H1 (cell line): ENCODE measurements around the gene ACTR1B. TPM values are rescaled to one million over a fixed set of nuclear protein-coding genes. Genes with fewer than 3 reads are reported as not detected.

Experiments used
- CEBPB ChIP-seq: IDR thresholded peaks from 2 replicates; pipeline ENCODE4 v1.6.1; 2012; ENCODE audit warnings: low read depth, low read length
- RXRA ChIP-seq: IDR thresholded peaks from 2 replicates; pipeline ENCODE4 v1.6.1; 2011; ENCODE audit warnings: low read depth, mild to moderate bottlenecking, low read length, moderate library complexity; ENCODE audit not compliant: insufficient read depth
- SAP30 ChIP-seq: fragments of 300-600 bp; sonication (generic); IDR thresholded peaks from 2 replicates; pipeline ENCODE4 v1.7.1; 2012; ENCODE audit warnings: low read length, moderate library complexity, mild to moderate bottlenecking, inconsistent platforms; ENCODE audit not compliant: insufficient read depth, insufficient replicate concordance
- TAF1 ChIP-seq: IDR thresholded peaks from 2 replicates; pipeline ENCODE4 v1.6.1; 2011; ENCODE audit warnings: mild to moderate bottlenecking, low read depth, low read length
- polyA plus RNA-seq, 7 experiments: library from polyadenylated mRNA; depleted of rRNA in 3 of 7; stranded (reverse) in 5 of 7; unstranded in 2 of 7; fragments of >200 nt in 5 of 7; fragments of 200-250 nt in 2 of 7; gene quantifications; 1 replicate in 5 of 7; 2 replicates in 1 of 7; 4 replicates in 1 of 7; pipeline versions ENCODE4 v1.2.1 to v1.2.3, GENCODE V29; 2011 to 2013; ENCODE audit warnings: missing spikeins in 2 of 7, mixed read lengths in 2 of 7
- total RNA-seq: library from RNA; stranded (reverse); fragmentation: NEBNext Ultra II Directional; extraction: Animal tissue kit (Norgen Biotek cat#: 25700); gene quantifications from 2 replicates; pipeline ENCODE4 v1.2.1, GENCODE V29; 2021
- TF ChIP-seq, protein P1 (sequence below), 3 experiments: IDR thresholded peaks; 1 replicate in 2 of 3; 2 replicates in 1 of 3; pipeline versions ENCODE4 v1.5.1 to v1.6.1; 2011; ENCODE audit warnings: low read length in 3 of 3, mild to moderate bottlenecking in 3 of 3, inconsistent platforms in 2 of 3, low read depth in 1 of 3, moderate library complexity in 1 of 3; ENCODE audit not compliant: insufficient read depth in 1 of 3; ENCODE audit errors: control extremely low read depth in 1 of 3

The ACTR1B gene
- total and polyA plus RNA-seq, 2 of the 8 experiments (the other 6 are each of a cell fraction or from before 2014, with no cell fraction given): 40.7 to 56.0 TPM

DNA sequence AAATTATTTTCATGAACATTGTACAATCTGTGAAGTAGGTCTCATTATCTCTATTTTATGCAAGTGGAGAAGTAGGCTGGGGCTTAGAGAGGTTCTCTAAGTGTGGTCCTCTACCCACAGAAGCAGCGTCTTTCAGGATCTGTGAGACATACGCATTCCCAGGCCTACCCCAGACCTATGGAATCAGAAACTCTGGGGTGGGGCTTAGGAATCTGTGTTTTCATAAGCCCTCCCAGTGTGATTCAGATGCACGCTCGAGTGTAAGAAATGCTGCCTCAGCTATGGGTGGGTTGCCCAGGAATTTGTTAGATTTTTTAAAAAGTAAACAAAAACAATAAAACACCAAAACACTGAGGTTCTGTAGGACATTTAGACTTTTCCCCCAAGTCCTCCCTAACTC is 34.7 kb upstream of the ACTR1B start (continued):
- TF ChIP-seq, protein P1, sequence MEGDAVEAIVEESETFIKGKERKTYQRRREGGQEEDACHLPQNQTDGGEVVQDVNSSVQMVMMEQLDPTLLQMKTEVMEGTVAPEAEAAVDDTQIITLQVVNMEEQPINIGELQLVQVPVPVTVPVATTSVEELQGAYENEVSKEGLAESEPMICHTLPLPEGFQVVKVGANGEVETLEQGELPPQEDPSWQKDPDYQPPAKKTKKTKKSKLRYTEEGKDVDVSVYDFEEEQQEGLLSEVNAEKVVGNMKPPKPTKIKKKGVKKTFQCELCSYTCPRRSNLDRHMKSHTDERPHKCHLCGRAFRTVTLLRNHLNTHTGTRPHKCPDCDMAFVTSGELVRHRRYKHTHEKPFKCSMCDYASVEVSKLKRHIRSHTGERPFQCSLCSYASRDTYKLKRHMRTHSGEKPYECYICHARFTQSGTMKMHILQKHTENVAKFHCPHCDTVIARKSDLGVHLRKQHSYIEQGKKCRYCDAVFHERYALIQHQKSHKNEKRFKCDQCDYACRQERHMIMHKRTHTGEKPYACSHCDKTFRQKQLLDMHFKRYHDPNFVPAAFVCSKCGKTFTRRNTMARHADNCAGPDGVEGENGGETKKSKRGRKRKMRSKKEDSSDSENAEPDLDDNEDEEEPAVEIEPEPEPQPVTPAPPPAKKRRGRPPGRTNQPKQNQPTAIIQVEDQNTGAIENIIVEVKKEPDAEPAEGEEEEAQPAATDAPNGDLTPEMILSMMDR (IDR thresholded peaks at IDR 0.05; ENCODE audit: control extremely low read depth in 1 of 3, insufficient read depth in 1 of 3, low read depth in 1 of 3, low read length in 3 of 3): no peak
- TF ChIP-seq SAP30: no peak
- no peak for TF ChIP-seq RXRA
- no peak for TF ChIP-seq CEBPB
- TF ChIP-seq TAF1: no peak
- TF ChIP-seq, all 59 proteins: peak for 0
